Measurements from ENCODE around the gene RBSN. TPM values are rescaled to one million over a fixed set of nuclear protein-coding genes. Genes with fewer than 3 reads are reported as not detected.
"Not testable (repeated sequence)": the region's sequence is repeated elsewhere in the genome, so short reads cannot be mapped to it uniquely, and the experiment has no call there.

Gene RBSN
- total RNA-seq, 2 donors from 2014 or later: 23.3 to 25.2 TPM

DNA sequence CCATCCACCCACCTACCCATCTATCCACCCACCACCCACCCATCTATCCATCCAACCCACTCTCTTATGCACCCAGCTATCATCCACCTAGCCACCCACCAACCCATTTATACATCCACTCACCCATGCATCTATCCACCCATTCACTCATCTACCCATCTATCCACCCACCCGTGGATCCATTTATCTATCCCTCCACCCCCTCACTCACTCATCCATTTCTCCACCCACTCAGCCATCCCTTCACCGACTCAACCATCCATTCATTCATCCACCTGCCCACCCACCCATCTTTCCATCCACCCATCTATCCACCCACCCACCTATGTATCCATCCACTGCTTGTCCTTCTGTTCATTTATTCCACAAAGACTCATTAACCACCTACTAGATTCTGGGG, 28.0 kb upstream of the RBSN start:
- not testable (repeated sequence) for H3K27ac ChIP-seq (ENCODE audit: low read depth, low read length); H3K4me3 ChIP-seq (ENCODE audit: low read length); H3K4me1 Mint-ChIP-seq; H3K4me1 ChIP-seq (ENCODE audit: control insufficient read depth, insufficient read depth, low read length); H3K9me3 Mint-ChIP-seq; H3K27me3 Mint-ChIP-seq (ENCODE audit: insufficient read depth); H3K9ac ChIP-seq (ENCODE audit: extremely low read depth, low read length, poor library complexity, severe bottlenecking); H3K27ac Mint-ChIP-seq; H3K4me3 Mint-ChIP-seq; DNase-seq; H3K9me3 ChIP-seq (ENCODE audit: control insufficient read depth, low read length); H3K36me3 ChIP-seq (ENCODE audit: control insufficient read depth, insufficient read depth, low read length); H3K27me3 ChIP-seq (ENCODE audit: control insufficient read depth, insufficient read depth, low read length, poor library complexity, severe bottlenecking); H3K36me3 Mint-ChIP-seq (ENCODE audit: low read depth)
- WGBS, 2 experiments (ENCODE audit: insufficient coverage in 1 of 2, insufficient read length in 1 of 2): 63 to 79% methylated on average over 1 to 2 of the region's 2 CpGs

GRCh38 chr3:15122398-15122797, 23.4 kb upstream of the RBSN start:
- H3K27ac ChIP-seq (ENCODE audit: low read depth, low read length): no peak overlapping the region
- H3K9me3 Mint-ChIP-seq: no peaks in the 10 kb centered on the region
- H3K27ac Mint-ChIP-seq: no peak overlapping the region
- no peaks in the 10 kb centered on the region for H3K36me3 ChIP-seq (ENCODE audit: control insufficient read depth, insufficient read depth, low read length)
- no peak overlapping the region for H3K4me3 Mint-ChIP-seq
- peaks cover 26% of the 10 kb centered on the region for H3K27me3 Mint-ChIP-seq (ENCODE audit: insufficient read depth)
- H3K36me3 Mint-ChIP-seq (ENCODE audit: low read depth): no peaks in the 10 kb centered on the region
- no peaks in the 10 kb centered on the region for H3K4me1 Mint-ChIP-seq
- no peak overlapping the region for H3K4me3 ChIP-seq (ENCODE audit: low read length)
- no peak overlapping the region for H3K9ac ChIP-seq (ENCODE audit: extremely low read depth, low read length, poor library complexity, severe bottlenecking)
- 91% methylated on average over 4 of the region's 4 CpGs; no CpG with 5 or more reads in 1 of the 2 experiments for WGBS, 2 experiments (ENCODE audit: insufficient coverage in 1 of 2, insufficient read length in 1 of 2)
- no peaks in the 10 kb centered on the region for H3K9me3 ChIP-seq (ENCODE audit: control insufficient read depth, low read length)
- H3K27me3 ChIP-seq (ENCODE audit: control insufficient read depth, insufficient read depth, low read length, poor library complexity, severe bottlenecking): no peaks in the 10 kb centered on the region
- H3K4me1 ChIP-seq (ENCODE audit: control insufficient read depth, insufficient read depth, low read length): no peaks in the 10 kb centered on the region
- TF ChIP-seq, protein P1, sequence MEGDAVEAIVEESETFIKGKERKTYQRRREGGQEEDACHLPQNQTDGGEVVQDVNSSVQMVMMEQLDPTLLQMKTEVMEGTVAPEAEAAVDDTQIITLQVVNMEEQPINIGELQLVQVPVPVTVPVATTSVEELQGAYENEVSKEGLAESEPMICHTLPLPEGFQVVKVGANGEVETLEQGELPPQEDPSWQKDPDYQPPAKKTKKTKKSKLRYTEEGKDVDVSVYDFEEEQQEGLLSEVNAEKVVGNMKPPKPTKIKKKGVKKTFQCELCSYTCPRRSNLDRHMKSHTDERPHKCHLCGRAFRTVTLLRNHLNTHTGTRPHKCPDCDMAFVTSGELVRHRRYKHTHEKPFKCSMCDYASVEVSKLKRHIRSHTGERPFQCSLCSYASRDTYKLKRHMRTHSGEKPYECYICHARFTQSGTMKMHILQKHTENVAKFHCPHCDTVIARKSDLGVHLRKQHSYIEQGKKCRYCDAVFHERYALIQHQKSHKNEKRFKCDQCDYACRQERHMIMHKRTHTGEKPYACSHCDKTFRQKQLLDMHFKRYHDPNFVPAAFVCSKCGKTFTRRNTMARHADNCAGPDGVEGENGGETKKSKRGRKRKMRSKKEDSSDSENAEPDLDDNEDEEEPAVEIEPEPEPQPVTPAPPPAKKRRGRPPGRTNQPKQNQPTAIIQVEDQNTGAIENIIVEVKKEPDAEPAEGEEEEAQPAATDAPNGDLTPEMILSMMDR (conservative IDR thresholded peaks at IDR 0.05): no peak
- no peak for DNase-seq

DNA sequence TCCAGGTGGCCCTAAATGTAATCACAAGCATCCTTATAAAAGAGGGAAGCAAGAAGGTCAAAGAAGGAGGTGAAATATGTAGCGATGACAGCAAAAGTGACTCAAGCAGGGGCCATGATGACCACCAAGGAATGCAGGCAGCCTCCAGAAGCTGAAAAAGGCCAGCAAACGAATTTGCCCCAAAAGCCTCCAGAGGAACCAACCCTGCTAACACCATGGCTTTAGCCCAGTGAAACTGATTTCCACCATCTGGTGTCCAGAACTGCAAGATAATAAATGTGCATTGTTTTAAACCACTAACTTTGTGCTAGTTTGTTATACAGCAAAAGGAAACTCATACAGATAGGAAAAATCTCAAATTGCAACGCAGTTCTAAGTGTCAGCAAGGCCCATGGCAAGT, 23.0 kb upstream of the RBSN start:
- Histone ChIP-seq H3K36me3 (ENCODE audit: control insufficient read depth, insufficient read depth, low read length) (no peaks in the 10 kb centered on the region), H3K27ac (ENCODE audit: low read depth, low read length) (no peak overlapping the region), H3K9me3 (ENCODE audit: control insufficient read depth, low read length) (no peaks in the 10 kb centered on the region), H3K4me3 (ENCODE audit: low read length) (no peak overlapping the region), H3K27me3 (ENCODE audit: control insufficient read depth, insufficient read depth, low read length, poor library complexity, severe bottlenecking) (no peaks in the 10 kb centered on the region), H3K4me1 (ENCODE audit: control insufficient read depth, insufficient read depth, low read length) (no peaks in the 10 kb centered on the region), H3K9ac (ENCODE audit: extremely low read depth, low read length, poor library complexity, severe bottlenecking) (no peak overlapping the region)
- H3K36me3 Mint-ChIP-seq (ENCODE audit: low read depth): no peaks in the 10 kb centered on the region
- TF ChIP-seq, protein P1 (conservative IDR thresholded peaks at IDR 0.05): no peak
- peaks cover 26% of the 10 kb centered on the region for H3K27me3 Mint-ChIP-seq (ENCODE audit: insufficient read depth)
- no peaks in the 10 kb centered on the region for H3K4me1 Mint-ChIP-seq
- no peak overlapping the region for H3K4me3 Mint-ChIP-seq
- no peaks in the 10 kb centered on the region for H3K9me3 Mint-ChIP-seq
- no peak for DNase-seq
- H3K27ac Mint-ChIP-seq: no peak overlapping the region
- WGBS, 2 experiments (ENCODE audit: insufficient coverage in 1 of 2, insufficient read length in 1 of 2): 77 to 94% methylated on average over 2 to 3 of the region's 3 CpGs

- H3K27ac ChIP-seq (ENCODE audit: low read depth, low read length): no peak overlapping the region
- Mint-ChIP-seq H3K4me1 (no peaks in the 10 kb centered on the region), H3K27me3 (ENCODE audit: insufficient read depth) (peaks cover 25% of the 10 kb centered on the region), H3K27ac (no peak overlapping the region), H3K4me3 (no peak overlapping the region), H3K36me3 (ENCODE audit: low read depth) (no peaks in the 10 kb centered on the region), H3K9me3 (peaks cover 3% of the 10 kb centered on the region)
- 71 to 86% methylated on average over 1 to 2 of the region's 2 CpGs for whole genome bisulfite sequencing, 2 experiments (ENCODE audit: insufficient coverage in 1 of 2, insufficient read length in 1 of 2)
- DNase-seq: no peak
- H3K9ac ChIP-seq (ENCODE audit: extremely low read depth, low read length, poor library complexity, severe bottlenecking): no peak overlapping the region
- no peaks in the 10 kb centered on the region for H3K9me3 ChIP-seq (ENCODE audit: control insufficient read depth, low read length)
- H3K4me1 ChIP-seq (ENCODE audit: control insufficient read depth, insufficient read depth, low read length): no peaks in the 10 kb centered on the region
- no peaks in the 10 kb centered on the region for H3K27me3 ChIP-seq (ENCODE audit: control insufficient read depth, insufficient read depth, low read length, poor library complexity, severe bottlenecking)
- H3K4me3 ChIP-seq (ENCODE audit: low read length): no peak overlapping the region
- TF ChIP-seq, protein P1 (conservative IDR thresholded peaks at IDR 0.05): no peak
- no peaks in the 10 kb centered on the region for H3K36me3 ChIP-seq (ENCODE audit: control insufficient read depth, insufficient read depth, low read length)
These were observed 22.0 kb upstream of the RBSN start for GRCh38 chr3:15120986-15121385.
